HCT116 (cell line): ENCODE data around the gene RANBP1. TPM values are rescaled to one million over a fixed set of nuclear protein-coding genes. Genes with fewer than 3 reads are reported as not detected.

Source experiments
- ATAC-seq: fragments of 200-7000 bp; cut with Tn5 transposase; 2 replicates; pipeline ENCODE4 v1.9.1; 2020; ENCODE audit warnings: mild to moderate bottlenecking, moderate library complexity
- BruUV-seq: library from RNA; stranded (reverse); fragments of 400-500 nt; replicated peaks from 2 replicates; lab custom pipeline; 2021; lab: Mats Ljungman, UMichigan
- CTCF ChIA-PET: fragments of 300-600 bp; sonication (Branson Sonifier 250); formaldehyde crosslinking; loops from one replicate; lab custom pipeline; 2021; ENCODE audit warnings: antibody characterized with exemption; lab: Charles Lee
- POLR2A ChIA-PET: fragments of 300-600, 350-600 bp; sonication (Branson Sonifier 250); formaldehyde crosslinking; loops from one replicate; lab custom pipeline; 2021; ENCODE audit warnings: antibody characterized with exemption; lab: Charles Lee
- RAD21 ChIA-PET, 2 experiments: fragments of 300-600 bp; sonication (Branson Sonifier 250); formaldehyde crosslinking; loops; one replicate each; lab custom pipeline; 2023; ENCODE audit warnings: low total read pairs in 2 of 2; ENCODE audit not compliant: uncharacterized antibody in 2 of 2, unreplicated experiment in 2 of 2, low non-redundant PET in 1 of 2; lab: Charles Lee
- DNase-seq: peaks from one replicate; pipeline ENCODE4 v3.0.0-alpha.2; 2010; ENCODE audit warnings: low read depth, low spot score
- H2AFZ ChIP-seq: fragments of 200-600 bp; shearing (Covaris generic), sonication (generic); 2 replicates; pipeline ENCODE4 v1.6.1; 2017; ENCODE audit warnings: low read depth, mixed run types, mixed read lengths, antibody characterized with exemption, low read length; ENCODE audit not compliant: poor library complexity, severe bottlenecking
- H3K27ac ChIP-seq: 2 replicates; pipeline ENCODE4 v1.5.1; 2012; ENCODE audit warnings: low read depth, low read length
- H3K27me3 ChIP-seq: fragments of 200-600 bp; sonication (generic); 2 replicates; pipeline ENCODE4 v1.6.1; 2016; ENCODE audit warnings: mixed run types, low read length, mixed read lengths; ENCODE audit not compliant: insufficient read depth
- H3K36me3 ChIP-seq, 2 experiments: fragments of 200-500 bp in 1 of 2; fragments of 200-600 bp in 1 of 2; sonication (Bioruptor generic) in 1 of 2; sonication (generic) in 1 of 2; 2 replicates each; pipeline versions ENCODE4 v1.5.1 to v1.6.1; 2014 to 2016; ENCODE audit warnings: low read length in 2 of 2, inconsistent platforms in 1 of 2, mixed read lengths in 1 of 2, mixed run types in 1 of 2; ENCODE audit not compliant: insufficient read depth in 2 of 2, control insufficient read depth in 1 of 2
- H3K4me1 ChIP-seq, 2 experiments: fragments of 200-600 bp in 1 of 2; sonication (generic) in 1 of 2; 2 replicates each; pipeline versions ENCODE4 v1.5.1 to v1.6.1; 2012 to 2017; ENCODE audit warnings: low read length in 2 of 2, inconsistent platforms in 1 of 2, mild to moderate bottlenecking in 1 of 2, mixed read lengths in 1 of 2, mixed run types in 1 of 2, moderate library complexity in 1 of 2; ENCODE audit not compliant: insufficient read depth in 2 of 2, control insufficient read depth in 1 of 2
- H3K4me2 ChIP-seq: fragments of 200-600 bp; sonication (generic); 2 replicates; pipeline ENCODE4 v1.6.1; 2017; ENCODE audit warnings: mixed run types, low read length, mixed read lengths
- H3K4me3 ChIP-seq, 2 experiments: fragments of 200-600 bp in 1 of 2; sonication (generic) in 1 of 2; replicated peaks in 1 of 2; 2 replicates each; pipeline ENCODE4 v1.5.1; 2011 to 2016; ENCODE audit warnings: low read length in 2 of 2, control low read depth in 1 of 2, low read depth in 1 of 2, mild to moderate bottlenecking in 1 of 2, mixed read lengths in 1 of 2, mixed run types in 1 of 2
- H3K79me2 ChIP-seq: fragments of 200-600 bp; sonication (generic); 2 replicates; pipeline ENCODE4 v1.6.1; 2017; ENCODE audit warnings: mild to moderate bottlenecking, mixed run types, low read length, moderate library complexity, mixed read lengths; ENCODE audit not compliant: insufficient read depth
- H3K9ac ChIP-seq: fragments of 200-600 bp; sonication (generic); 2 replicates; pipeline ENCODE4 v1.6.1; 2016; ENCODE audit warnings: low read length, mixed read lengths
- H3K9me2 ChIP-seq: fragments of 200-600 bp; sonication (generic), shearing (Covaris generic); 2 replicates; pipeline ENCODE4 v1.6.1; 2017; ENCODE audit warnings: mixed run types, mild to moderate bottlenecking, moderate library complexity; ENCODE audit not compliant: insufficient read depth
- H3K9me3 ChIP-seq, 2 experiments: fragments of 200-500 bp in 1 of 2; fragments of 200-600 bp in 1 of 2; sonication (Bioruptor generic) in 1 of 2; sonication (generic) in 1 of 2; 2 replicates each; pipeline ENCODE4 v1.6.1; 2014 to 2017; ENCODE audit warnings: low read length in 2 of 2, mixed read lengths in 2 of 2, inconsistent platforms in 1 of 2, low read depth in 1 of 2, mild to moderate bottlenecking in 1 of 2, mixed run types in 1 of 2, moderate library complexity in 1 of 2; ENCODE audit not compliant: control insufficient read depth in 1 of 2, insufficient read depth in 1 of 2
- H4K20me1 ChIP-seq: fragments of 200-600 bp; sonication (generic), shearing (Covaris generic); 2 replicates; pipeline ENCODE4 v1.6.1; 2017; ENCODE audit warnings: mixed run types, mild to moderate bottlenecking, moderate library complexity; ENCODE audit not compliant: insufficient read depth
- ATF3 ChIP-seq: IDR thresholded peaks from 2 replicates; pipeline ENCODE4 v1.6.1; 2012
- CBX3 ChIP-seq: IDR thresholded peaks from 2 replicates; pipeline ENCODE4 v1.6.1; 2012; ENCODE audit warnings: low read depth
- CEBPB ChIP-seq: IDR thresholded peaks from 2 replicates; pipeline ENCODE4 v1.6.1; 2012; ENCODE audit warnings: low read depth
- ELF1 ChIP-seq: IDR thresholded peaks from 2 replicates; pipeline ENCODE4 v1.6.1; 2012; ENCODE audit warnings: low read depth, borderline replicate concordance
- EZH2 ChIP-seq: fragments of 200-600 bp; sonication (generic); IDR thresholded peaks from 2 replicates; pipeline ENCODE4 v1.6.1; 2017; ENCODE audit warnings: antibody characterized with exemption, mixed run types
- EZH2phosphoT487 ChIP-seq: fragments of 200-600 bp; IDR thresholded peaks from 2 replicates; pipeline ENCODE4 v1.6.1; 2018; ENCODE audit warnings: antibody characterized with exemption, borderline replicate concordance
- FOSL1 ChIP-seq: IDR thresholded peaks from 2 replicates; pipeline ENCODE4 v1.6.1; 2012; ENCODE audit warnings: low read depth
- SP1 ChIP-seq: IDR thresholded peaks from 2 replicates; pipeline ENCODE4 v1.6.1; 2012; ENCODE audit warnings: low read depth
- SRF ChIP-seq: IDR thresholded peaks from 2 replicates; pipeline ENCODE4 v1.6.1; 2012; ENCODE audit warnings: low read depth
- YY1 ChIP-seq: IDR thresholded peaks from 2 replicates; pipeline ENCODE4 v1.6.1; 2011; ENCODE audit warnings: low read length, low read depth, moderate library complexity, mild to moderate bottlenecking; ENCODE audit not compliant: insufficient replicate concordance; ENCODE audit errors: extremely low read depth
- ZNF274 ChIP-seq: fragments of 200-500 bp; sonication (Bioruptor generic); IDR thresholded peaks from 2 replicates; pipeline ENCODE4 v1.6.1; 2014; ENCODE audit warnings: mild to moderate bottlenecking, low read depth, low read length, inconsistent platforms
- intact Hi-C: fragments of 100-400 bp; cut with micrococcal nuclease; formaldehyde crosslinking; loops from 2 replicates; pipeline ENCODE4 v1.10.0; 2022
- total RNA-seq: library from RNA; stranded (reverse); gene quantifications from one replicate; pipeline ENCODE4 v1.2.1, GENCODE V29; 2021; ENCODE audit not compliant: unreplicated experiment
- TF ChIP-seq, protein P1 (sequence below): IDR thresholded peaks from 2 replicates; pipeline ENCODE4 v1.6.1; 2012
- TF ChIP-seq, protein P2 (sequence below), 3 experiments: fragments of 200-600 bp in 1 of 3; sonication (generic) in 1 of 3; IDR thresholded peaks in 2 of 3; conservative IDR thresholded peaks in 1 of 3; 2 replicates each; pipeline ENCODE4 v1.5.1; 2012 to 2017; ENCODE audit warnings: low read depth in 2 of 3, low read length in 2 of 3, antibody characterized with exemption in 1 of 3, borderline replicate concordance in 1 of 3, control low read depth in 1 of 3, mild to moderate bottlenecking in 1 of 3, mixed read lengths in 1 of 3, mixed run types in 1 of 3, moderate library complexity in 1 of 3; ENCODE audit not compliant: insufficient read depth in 1 of 3

RANBP1 gene
- total RNA-seq, 1 experiment from 2014 or later: 351 TPM

GRCh38 chr22:20123366-20124082 is 7.6 kb downstream of the RANBP1 start:
- TF ChIP-seq YY1 (no peak), EZH2phosphoT487 (no peak), CEBPB (no peak), SP1 (no peak), ATF3 (no peak), EZH2 (no peak), FOSL1 (no peak), CBX3 (no peak), ZNF274 (no peak), ELF1 (no peak), SRF (no peak)
- TF ChIP-seq, protein P1, sequence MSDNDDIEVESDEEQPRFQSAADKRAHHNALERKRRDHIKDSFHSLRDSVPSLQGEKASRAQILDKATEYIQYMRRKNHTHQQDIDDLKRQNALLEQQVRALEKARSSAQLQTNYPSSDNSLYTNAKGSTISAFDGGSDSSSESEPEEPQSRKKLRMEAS: no peak
- TF ChIP-seq, protein P2, sequence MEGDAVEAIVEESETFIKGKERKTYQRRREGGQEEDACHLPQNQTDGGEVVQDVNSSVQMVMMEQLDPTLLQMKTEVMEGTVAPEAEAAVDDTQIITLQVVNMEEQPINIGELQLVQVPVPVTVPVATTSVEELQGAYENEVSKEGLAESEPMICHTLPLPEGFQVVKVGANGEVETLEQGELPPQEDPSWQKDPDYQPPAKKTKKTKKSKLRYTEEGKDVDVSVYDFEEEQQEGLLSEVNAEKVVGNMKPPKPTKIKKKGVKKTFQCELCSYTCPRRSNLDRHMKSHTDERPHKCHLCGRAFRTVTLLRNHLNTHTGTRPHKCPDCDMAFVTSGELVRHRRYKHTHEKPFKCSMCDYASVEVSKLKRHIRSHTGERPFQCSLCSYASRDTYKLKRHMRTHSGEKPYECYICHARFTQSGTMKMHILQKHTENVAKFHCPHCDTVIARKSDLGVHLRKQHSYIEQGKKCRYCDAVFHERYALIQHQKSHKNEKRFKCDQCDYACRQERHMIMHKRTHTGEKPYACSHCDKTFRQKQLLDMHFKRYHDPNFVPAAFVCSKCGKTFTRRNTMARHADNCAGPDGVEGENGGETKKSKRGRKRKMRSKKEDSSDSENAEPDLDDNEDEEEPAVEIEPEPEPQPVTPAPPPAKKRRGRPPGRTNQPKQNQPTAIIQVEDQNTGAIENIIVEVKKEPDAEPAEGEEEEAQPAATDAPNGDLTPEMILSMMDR (IDR thresholded peaks at IDR 0.05 in 2 of 3, conservative IDR thresholded peaks at IDR 0.05 in 1 of 3; ENCODE audit: borderline replicate concordance in 1 of 3, insufficient read depth in 1 of 3, low read depth in 2 of 3, low read length in 2 of 3): no peak
- peaks cover 38 to 70% of the 10 kb centered on the region in 2 experiments for H3K36me3 ChIP-seq
- H3K9ac ChIP-seq: no peak overlapping the region
- H3K4me3 ChIP-seq: no peak overlapping the region
- H2AFZ ChIP-seq: no peak overlapping the region
- ChIA-PET RAD21 (no interaction called here), CTCF (no interaction called here), POLR2A (no interaction called here)
- H3K9me3 ChIP-seq: no peaks in the 10 kb centered on the region
- DNase-seq (no peak), ATAC-seq (no peak)
- H3K4me1 ChIP-seq: peaks cover 3 to 14% of the 10 kb centered on the region in 2 experiments; a peak in 3 of 4 replicates
- H3K27ac ChIP-seq: no peak overlapping the region
- no peaks in the 10 kb centered on the region for H3K27me3 ChIP-seq
- peaks cover 63% of the 10 kb centered on the region for H3K79me2 ChIP-seq
- intact Hi-C loops: no loop called here
- H3K9me2 ChIP-seq: no peaks in the 10 kb centered on the region
- H4K20me1 ChIP-seq: no peaks in the 10 kb centered on the region
- no TSS peak for BruUV-seq
- no peak overlapping the region for H3K4me2 ChIP-seq
